ENCODE data around the gene DLL4.

- TF ChIP-seq POLR2A (IDR thresholded peaks at IDR 0.05) (no peak), CTCF (IDR thresholded peaks at IDR 0.05) (no peak)
These were observed 3.0 kb downstream of the DLL4 start for GRCh38 chr15:40932156-40932555.
